ENCODE results near the gene SUPT3H. TPM values are rescaled to one million over a fixed set of nuclear protein-coding genes. Genes with fewer than 3 reads are reported as not detected.

Gene SUPT3H
- total RNA-seq, 4 donors from 2014 or later: 1.1 to 4.7 (median 3.7) TPM

- Histone ChIP-seq H3K27ac (no peak overlapping the region), H3K36me3 (no peaks in the 10 kb centered on the region), H3K4me3 (no peak overlapping the region), H3K27me3 (no peaks in the 10 kb centered on the region), H3K9me3 (no peaks in the 10 kb centered on the region), H3K4me1 (no peaks in the 10 kb centered on the region)
- no peak for DNase-seq (ENCODE audit: low spot score in 2 of 2)
- TF ChIP-seq CTCF (IDR thresholded peaks at IDR 0.05): no peak
- 87% methylated on average over 3 of the region's 3 CpGs for WGBS
Observed at GRCh38 chr6:45006893-45007292, 370.8 kb downstream of the SUPT3H start.

GRCh38 chr6:45003961-45004360 lies 373.8 kb downstream of the SUPT3H start:
- 44% methylated on average over 2 of the region's 2 CpGs for WGBS
- TF ChIP-seq POLR2AphosphoS5 (IDR thresholded peaks at IDR 0.05): no peak
- no peak for TF ChIP-seq CTCF (IDR thresholded peaks at IDR 0.05)
- no peak for TF ChIP-seq EP300 (IDR thresholded peaks at IDR 0.05)
- no peak for TF ChIP-seq POLR2A (IDR thresholded peaks at IDR 0.05)
- no peaks in the 10 kb centered on the region for H3K36me3 ChIP-seq
- H3K4me3 ChIP-seq: no peak overlapping the region
- no peak overlapping the region for H3K27ac ChIP-seq
- H3K27me3 ChIP-seq: no peaks in the 10 kb centered on the region
- H3K4me1 ChIP-seq: no peaks in the 10 kb centered on the region
- H3K9me3 ChIP-seq: no peaks in the 10 kb centered on the region
- no peak for DNase-seq (ENCODE audit: low spot score in 2 of 2)

- no peaks in the 10 kb centered on the region for H3K9me3 ChIP-seq
- TF ChIP-seq POLR2A (IDR thresholded peaks at IDR 0.05) (no peak), EP300 (IDR thresholded peaks at IDR 0.05) (no peak), CTCF (IDR thresholded peaks at IDR 0.05) (no peak), POLR2AphosphoS5 (IDR thresholded peaks at IDR 0.05) (no peak)
- 87% methylated on average over 4 of the region's 4 CpGs for WGBS
Observed at GRCh38 chr6:45003387-45003786, 374.3 kb downstream of the SUPT3H start.

GRCh38 chr6:45002390-45003105 lies 375.2 kb downstream of the SUPT3H start:
- Histone ChIP-seq H3K4me1 (no peaks in the 10 kb centered on the region), H3K4me3 (no peak overlapping the region), H3K9me3 (no peaks in the 10 kb centered on the region), H3K36me3 (no peaks in the 10 kb centered on the region), H3K27me3 (no peaks in the 10 kb centered on the region), H3K27ac (no peak overlapping the region)
- no peak for DNase-seq (ENCODE audit: low spot score in 2 of 2)
- no peak for TF ChIP-seq CTCF (IDR thresholded peaks at IDR 0.05)
- no peak for TF ChIP-seq POLR2A (IDR thresholded peaks at IDR 0.05)
- TF ChIP-seq POLR2AphosphoS5 (IDR thresholded peaks at IDR 0.05): no peak
- TF ChIP-seq EP300 (IDR thresholded peaks at IDR 0.05): no peak

More at GRCh38 chr6:45003387-45003786, 374.3 kb downstream of the SUPT3H start:
- Histone ChIP-seq H3K4me1 (no peaks in the 10 kb centered on the region), H3K36me3 (no peaks in the 10 kb centered on the region), H3K4me3 (no peak overlapping the region), H3K27ac (no peak overlapping the region), H3K27me3 (no peaks in the 10 kb centered on the region)
- DNase-seq (ENCODE audit: low spot score in 2 of 2): no peak

GRCh38 chr6:45001663-45002062 lies 376.1 kb downstream of the SUPT3H start:
- no peak overlapping the region for H3K4me3 ChIP-seq
- H3K36me3 ChIP-seq: no peaks in the 10 kb centered on the region
- DNase-seq (ENCODE audit: low spot score in 2 of 2): no peak
- TF ChIP-seq CTCF (IDR thresholded peaks at IDR 0.05) (no peak), POLR2A (IDR thresholded peaks at IDR 0.05) (no peak), EP300 (IDR thresholded peaks at IDR 0.05) (no peak)
- WGBS: 81% methylated on average over 1 of the region's 1 CpG
- H3K4me1 ChIP-seq: no peaks in the 10 kb centered on the region
- H3K27me3 ChIP-seq: no peaks in the 10 kb centered on the region
- H3K27ac ChIP-seq: no peak overlapping the region
- no peaks in the 10 kb centered on the region for H3K9me3 ChIP-seq
